Activated T-cell treated with anti-CD3 and anti-CD28 coated beads, Interleukin-2, amount 50 U/mL, for 1 hour (primary cell): ENCODE results near the gene MATR3.

ENCODE experiments used
- DNase-seq: peaks from one replicate; pipeline ENCODE4 v3.0.0-alpha.2; 2020

MATR3 gene

GRCh38 chr5:139272471-139273321 lies 20.8 kb upstream of the MATR3 start:
- DNase-seq, result no peak

DNA sequence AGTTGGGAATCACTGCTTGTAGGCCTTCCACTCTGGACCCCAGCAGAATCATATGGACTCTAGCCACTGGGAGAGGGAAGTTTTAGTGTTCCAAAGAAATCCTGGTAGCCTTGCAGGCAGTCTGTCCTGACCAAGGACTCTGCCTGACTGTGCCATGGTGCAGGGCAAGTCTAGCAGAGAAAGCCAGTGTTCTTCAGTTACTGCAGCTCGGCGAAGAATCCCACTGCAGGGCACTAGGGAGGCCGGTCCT lies 20.3 kb upstream of the MATR3 start:
- DNase-seq, result no peak

- peak; percentile 90 for DNase-seq
Observed at GRCh38 chr5:139273572-139274289, 19.8 kb upstream of the MATR3 start.

- DNase-seq, result no peak
Observed at GRCh38 chr5:139275536-139275935, 18.0 kb upstream of the MATR3 start.

DNA sequence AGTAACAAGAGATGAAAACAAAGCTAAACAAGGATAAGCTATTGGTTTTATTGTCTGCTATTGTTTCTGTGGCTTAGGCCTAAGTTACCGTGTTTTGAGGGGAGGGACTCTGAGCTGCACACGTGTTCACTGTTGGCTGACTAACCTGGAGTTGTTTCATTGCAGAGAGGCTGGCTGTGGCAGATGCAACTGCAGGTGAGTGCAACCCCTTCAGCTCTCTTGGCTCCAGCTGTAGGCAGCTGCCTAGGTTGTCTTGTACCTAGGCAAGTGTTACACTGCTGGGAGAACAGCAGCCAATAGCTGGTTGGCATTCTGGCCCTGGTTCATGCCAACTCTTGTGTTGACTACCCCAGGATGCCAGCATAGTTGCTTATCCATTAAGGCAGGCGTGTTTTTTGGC lies 17.6 kb upstream of the MATR3 start:
- DNase-seq, result no peak

DNA sequence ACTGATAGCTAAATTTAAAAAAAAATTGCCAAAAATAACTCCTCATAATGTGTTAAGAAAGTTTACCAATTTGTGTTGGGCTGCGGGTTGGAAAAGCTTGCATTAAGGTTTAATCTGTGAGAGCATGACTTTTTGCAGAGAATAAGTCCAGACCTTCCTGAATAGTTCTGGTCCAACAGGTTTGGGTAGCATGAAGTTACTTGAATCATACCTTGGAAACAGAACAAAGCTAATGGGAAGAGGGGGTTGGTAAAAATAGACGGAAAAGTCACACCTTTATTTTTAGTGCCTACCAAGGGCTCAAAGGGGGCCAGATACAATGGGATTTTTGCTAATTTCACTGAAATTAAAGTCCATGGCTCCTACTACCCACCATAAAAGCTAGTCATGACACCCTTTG lies 17.1 kb upstream of the MATR3 start:
- DNase-seq, result no peak

DNA sequence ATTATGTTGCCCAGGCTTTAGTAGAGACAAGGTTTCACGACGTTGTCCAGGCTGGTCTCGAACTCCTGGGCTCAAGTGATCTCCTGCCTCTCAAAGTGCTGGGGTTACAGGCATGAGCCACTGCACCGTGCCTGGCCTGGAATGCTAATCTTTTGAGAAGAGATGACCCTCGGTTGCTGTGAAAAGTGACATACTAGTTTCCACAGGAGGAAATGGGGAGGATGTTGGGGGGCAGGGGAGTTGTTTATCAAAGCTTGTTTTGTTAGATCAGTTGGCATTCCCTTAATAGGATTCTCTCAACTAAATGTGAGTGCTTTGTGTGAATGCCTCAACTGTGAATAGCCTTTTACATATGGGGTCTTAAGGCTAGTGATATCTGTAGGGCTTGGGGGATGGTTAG lies 16.4 kb upstream of the MATR3 start:
- DNase-seq, result no peak

DNA sequence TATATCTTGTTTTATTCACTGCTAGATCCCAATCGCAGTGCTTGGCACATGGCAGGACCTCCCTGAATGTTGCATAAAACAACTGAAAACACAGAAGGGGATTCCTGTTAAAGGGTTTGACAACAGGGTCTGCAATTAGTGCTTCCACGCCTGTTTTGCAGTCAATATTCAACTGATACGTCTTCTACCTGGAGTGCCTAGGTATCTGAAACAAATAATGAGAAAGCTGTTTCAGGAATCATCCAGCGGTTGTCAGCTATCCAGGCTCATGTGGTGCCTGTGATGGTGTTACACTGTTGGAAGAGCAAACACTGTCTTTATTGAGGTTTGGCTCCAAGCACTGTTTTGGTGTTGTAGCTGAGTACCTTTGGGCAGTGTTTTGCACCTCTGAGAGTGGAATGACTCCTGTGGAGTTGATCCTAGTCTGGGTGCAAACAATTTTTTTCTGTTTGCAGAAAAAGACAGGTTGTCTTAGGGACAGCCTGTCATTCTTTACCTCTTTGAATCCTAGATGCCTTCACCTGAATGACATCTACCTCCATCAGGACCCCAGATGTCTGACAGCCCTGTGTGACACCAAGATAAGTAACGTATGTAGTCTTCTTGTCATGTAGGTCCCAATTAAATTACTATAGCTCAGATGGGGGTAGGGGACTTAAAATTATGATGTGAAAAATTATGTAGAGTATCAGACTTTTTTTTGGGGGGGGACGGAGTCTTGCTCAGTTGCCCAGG lies 14.8 kb upstream of the MATR3 start:
- DNase-seq, result no peak

GRCh38 chr5:139282197-139282557 lies 11.4 kb upstream of the MATR3 start:
- DNase-seq, result no peak

GRCh38 chr5:139283252-139284166 lies 10.0 kb upstream of the MATR3 start:
- no peak for DNase-seq

- no peak for DNase-seq
Observed at GRCh38 chr5:139284295-139284694, 9.2 kb upstream of the MATR3 start.

DNA sequence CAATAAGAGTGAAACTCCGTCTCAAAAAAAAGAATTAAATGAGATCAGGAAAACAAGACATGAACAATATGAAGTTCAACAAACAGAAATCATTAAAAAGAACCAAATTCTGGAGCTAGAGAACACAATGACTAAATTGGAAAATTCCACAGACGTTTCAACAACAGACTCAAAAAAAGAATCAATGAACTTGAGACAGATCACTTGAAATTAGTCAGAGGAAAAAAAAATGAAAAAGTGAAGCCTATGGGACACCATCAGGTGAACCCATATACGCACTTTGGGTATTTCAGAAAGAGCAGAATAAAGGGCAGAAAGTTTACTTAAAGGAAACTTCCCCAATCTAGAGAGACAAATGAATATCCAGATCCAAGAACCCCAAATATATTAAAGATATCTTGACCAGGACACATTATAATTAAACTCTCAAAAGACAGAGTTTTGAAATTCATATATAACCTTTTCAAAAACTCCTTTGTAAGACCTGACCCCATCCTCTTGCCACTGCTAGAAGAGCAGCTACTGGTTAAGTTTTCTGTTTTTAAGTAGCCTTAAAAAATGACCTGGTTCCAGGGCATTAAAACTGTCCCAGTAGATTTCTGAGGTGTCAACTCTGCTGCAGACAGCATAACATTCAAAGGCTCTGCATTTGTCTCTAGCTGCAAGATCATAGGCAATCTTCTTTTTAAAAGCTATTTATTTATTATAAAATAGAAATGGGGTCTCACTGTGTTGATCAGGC lies 7.7 kb upstream of the MATR3 start:
- DNase-seq, result no peak

DNA sequence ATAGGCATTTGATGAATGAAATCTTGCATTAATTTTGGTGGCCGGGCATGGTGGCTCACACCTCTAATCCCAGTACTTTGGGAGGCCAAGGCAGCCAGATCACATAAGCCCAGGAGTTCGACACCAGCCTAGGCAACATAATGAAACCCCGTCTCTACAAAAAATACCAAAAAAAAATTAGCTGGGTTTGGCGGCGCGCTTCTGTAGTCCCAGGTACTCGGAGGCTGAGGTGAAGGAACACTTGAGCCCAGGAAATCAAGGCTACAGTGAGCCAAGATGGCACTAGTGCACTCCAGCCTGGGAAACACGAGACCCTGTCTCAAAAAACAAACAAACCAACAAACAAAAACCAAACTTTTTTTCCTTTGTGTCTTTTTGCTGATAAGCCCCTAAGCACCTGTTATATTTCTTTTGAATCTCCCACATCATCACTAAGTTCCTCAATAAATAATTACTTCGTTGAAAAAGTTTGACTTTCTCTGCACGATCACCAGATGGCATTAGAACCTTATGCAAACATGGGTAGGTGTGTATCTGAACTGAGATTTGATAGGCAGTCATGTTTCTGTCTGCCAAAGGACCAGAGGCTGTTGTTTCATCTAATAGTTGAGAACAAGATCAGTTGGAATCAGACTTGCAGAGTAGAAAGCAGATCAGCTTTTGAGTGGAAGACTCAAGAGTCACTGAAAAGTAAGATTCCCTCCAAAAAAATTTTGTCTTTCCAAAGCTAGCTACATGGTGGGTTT lies 5.5 kb upstream of the MATR3 start:
- no peak for DNase-seq

- no peak for DNase-seq
Observed at GRCh38 chr5:139291051-139291450, 2.5 kb upstream of the MATR3 start.

GRCh38 chr5:139293202-139293506 lies 386 bp upstream of the MATR3 start:
- DNase-seq, result no peak

- peak; percentile 64 for DNase-seq
Observed at GRCh38 chr5:139294374-139295165, 1.0 kb downstream of the MATR3 start.

GRCh38 chr5:139295346-139296057 lies 2.0 kb downstream of the MATR3 start:
- DNase-seq, result no peak

DNA sequence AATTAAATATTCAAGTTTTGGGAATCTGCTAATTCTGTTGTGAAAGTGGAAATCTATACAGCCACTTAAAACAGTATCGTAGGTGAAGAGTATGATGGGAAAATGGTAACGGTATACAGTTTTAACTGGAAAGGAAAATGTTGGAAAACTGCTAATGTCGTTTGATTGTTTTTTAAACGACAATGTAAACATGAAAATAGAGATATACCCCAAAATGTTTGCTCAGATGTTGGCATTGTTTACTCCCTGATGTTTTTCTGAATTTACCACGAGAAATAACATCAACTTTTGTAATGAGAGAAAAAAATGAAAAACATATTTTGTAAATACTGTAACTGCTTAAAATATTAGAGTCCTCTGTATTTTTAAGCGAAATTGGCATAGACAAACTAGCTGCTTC lies 2.7 kb downstream of the MATR3 start:
- DNase-seq, result no peak

DNA sequence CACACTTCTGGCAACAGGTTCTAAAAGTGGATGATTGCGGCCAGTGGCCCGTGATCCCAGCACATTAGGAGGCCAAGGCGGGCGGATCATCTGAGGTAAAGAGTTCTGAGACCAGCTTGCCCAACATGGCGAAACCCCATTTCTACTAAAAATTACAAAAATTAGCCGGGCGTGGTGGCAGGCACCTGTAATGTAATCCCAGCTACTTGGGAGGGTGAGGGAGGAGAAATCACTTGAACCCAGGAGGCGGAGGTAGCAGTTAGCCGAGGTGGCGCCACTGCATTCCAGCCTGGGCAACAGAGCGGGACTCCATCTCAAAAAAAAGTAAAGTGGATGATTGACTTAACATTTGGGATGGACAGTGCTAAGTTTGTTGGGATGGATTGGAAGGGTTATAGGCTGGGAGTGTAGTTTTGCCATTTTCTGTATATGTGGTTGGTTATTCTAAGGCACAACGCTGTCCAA lies 3.4 kb downstream of the MATR3 start:
- DNase-seq, result no peak
